Suprapubic skin (tissue), 4 donors: Measurements from ENCODE around the gene KLHL12. TPM values are rescaled to one million over a fixed set of nuclear protein-coding genes. Genes with fewer than 3 reads are reported as not detected.
"Not testable (repeated sequence)": the region's sequence is repeated elsewhere in the genome, so short reads cannot be mapped to it uniquely, and the experiment has no call there.

ENCODE experiments used
- DNase-seq, 2 donors: peaks; one replicate each; pipeline ENCODE4 v3.0.0-alpha.2; 2019; ENCODE audit warnings: low spot score in 2 of 2
- H3K27ac ChIP-seq: fragments of 200-600 bp; sonication (generic); one replicate; pipeline ENCODE4 v1.5.1; 2019
- H3K27me3 ChIP-seq: fragments of 200-600 bp; sonication (generic); one replicate; pipeline ENCODE4 v1.5.1; 2019
- H3K36me3 ChIP-seq: fragments of 200-600 bp; sonication (generic); one replicate; pipeline ENCODE4 v1.5.1; 2019
- H3K4me1 ChIP-seq: fragments of 200-600 bp; sonication (generic); one replicate; pipeline ENCODE4 v1.5.1; 2019
- H3K4me3 ChIP-seq: fragments of 200-600 bp; sonication (generic); one replicate; pipeline ENCODE4 v1.5.1; 2019; ENCODE audit warnings: mild to moderate bottlenecking
- H3K9me3 ChIP-seq: fragments of 200-600 bp; sonication (generic); one replicate; pipeline ENCODE4 v1.5.1; 2019
- CTCF ChIP-seq, 2 donors: fragments of 200-600 bp in 1 of 2; fragments of 450-650 bp in 1 of 2; sonication (generic) in 1 of 2; IDR thresholded peaks; one replicate each; pipeline ENCODE4 v1.5.1; 2016 to 2019; ENCODE audit warnings: antibody characterized with exemption in 2 of 2, mild to moderate bottlenecking in 1 of 2, moderate library complexity in 1 of 2
- EP300 ChIP-seq: sonication (generic); formaldehyde crosslinking; IDR thresholded peaks from one replicate; pipeline ENCODE4 v1.6.1; 2017; ENCODE audit warnings: antibody characterized with exemption
- POLR2A ChIP-seq, 2 donors: fragments of 450-650 bp; IDR thresholded peaks; one replicate each; pipeline ENCODE4 v1.6.1; 2017; ENCODE audit warnings: antibody characterized with exemption in 2 of 2, mild to moderate bottlenecking in 2 of 2, moderate library complexity in 2 of 2
- POLR2AphosphoS5 ChIP-seq, 3 donors: sonication (generic); formaldehyde crosslinking; IDR thresholded peaks; one replicate each; pipeline ENCODE4 v1.6.1; 2017; ENCODE audit warnings: antibody characterized with exemption in 3 of 3
- WGBS: methylation state at CpG from one replicate; pipeline ENCODE4 v1.1.5; 2018; 5-methylcytosine and 5-hydroxymethylcytosine counted together
- total RNA-seq, 4 donors: library from RNA; depleted of rRNA; stranded (reverse); fragments of >200 nt; gene quantifications; one replicate each; pipeline ENCODE4 v1.1.0, GENCODE V29; 2016

The KLHL12 gene
- total RNA-seq, 4 donors from 2014 or later, result 13.4 to 19.6 (median 15.1) TPM

- no peak overlapping the region for H3K4me3 ChIP-seq
- H3K27ac ChIP-seq, result no peak overlapping the region
- DNase-seq, result no peak
- peaks cover 12% of the 10 kb centered on the region for H3K4me1 ChIP-seq
- no peaks in the 10 kb centered on the region for H3K9me3 ChIP-seq
- no peaks in the 10 kb centered on the region for H3K27me3 ChIP-seq
- peaks cover 10% of the 10 kb centered on the region for H3K36me3 ChIP-seq
- WGBS, result 73% methylated on average over 3 of the region's 3 CpGs
- TF ChIP-seq EP300, result no peak
These were observed 8.8 kb upstream of the KLHL12 start for GRCh38 chr1:202935844-202936243.

- Histone ChIP-seq H3K36me3 (no peaks in the 10 kb centered on the region), H3K27ac (no peak overlapping the region), H3K9me3 (no peaks in the 10 kb centered on the region), H3K4me1 (peaks cover 12% of the 10 kb centered on the region), H3K4me3 (no peak overlapping the region), H3K27me3 (no peaks in the 10 kb centered on the region)
- DNase-seq, result no peak
- WGBS, result 90% methylated on average over 3 of the region's 3 CpGs
- no peak for TF ChIP-seq EP300
- TF ChIP-seq POLR2AphosphoS5 (IDR thresholded peaks at IDR 0.05), result no peak
- no peak for TF ChIP-seq CTCF (IDR thresholded peaks at IDR 0.05)
- TF ChIP-seq POLR2A (IDR thresholded peaks at IDR 0.05), result no peak
These were observed 7.7 kb upstream of the KLHL12 start for GRCh38 chr1:202934755-202935154.

- H3K9me3 ChIP-seq, result no peaks in the 10 kb centered on the region
- H3K4me1 ChIP-seq, result no peaks in the 10 kb centered on the region
- no peaks in the 10 kb centered on the region for H3K36me3 ChIP-seq
- no peaks in the 10 kb centered on the region for H3K27me3 ChIP-seq
- 97% methylated on average over 2 of the region's 2 CpGs for WGBS
- H3K27ac ChIP-seq, result no peak overlapping the region
- TF ChIP-seq POLR2AphosphoS5 (IDR thresholded peaks at IDR 0.05), result no peak
- no peak for TF ChIP-seq POLR2A (IDR thresholded peaks at IDR 0.05)
- no peak for TF ChIP-seq EP300
- TF ChIP-seq CTCF (IDR thresholded peaks at IDR 0.05), result no peak
- no peak for DNase-seq
- no peak overlapping the region for H3K4me3 ChIP-seq
These were observed 5.4 kb upstream of the KLHL12 start for GRCh38 chr1:202932476-202932875.

- Histone ChIP-seq H3K4me3 (no peak overlapping the region), H3K36me3 (peaks cover 14% of the 10 kb centered on the region), H3K27me3 (no peaks in the 10 kb centered on the region), H3K9me3 (no peaks in the 10 kb centered on the region), H3K4me1 (peaks cover 15% of the 10 kb centered on the region), H3K27ac (no peak overlapping the region)
- 77% methylated on average over 3 of the region's 3 CpGs for WGBS
- DNase-seq, result no peak
- no peak for TF ChIP-seq POLR2AphosphoS5 (IDR thresholded peaks at IDR 0.05)
- TF ChIP-seq CTCF (IDR thresholded peaks at IDR 0.05), result no peak
- TF ChIP-seq POLR2A (IDR thresholded peaks at IDR 0.05), result no peak
- TF ChIP-seq EP300, result no peak
These were observed 3.5 kb downstream of the KLHL12 start for GRCh38 chr1:202923533-202923932.

GRCh38 chr1:202919615-202920014, 7.4 kb downstream of the KLHL12 start:
- H3K27ac ChIP-seq, result no peak overlapping the region
- H3K9me3 ChIP-seq, result no peaks in the 10 kb centered on the region
- DNase-seq, result no peak
- H3K36me3 ChIP-seq, result peaks cover 53% of the 10 kb centered on the region
- peaks cover 8% of the 10 kb centered on the region for H3K4me1 ChIP-seq
- TF ChIP-seq EP300 (no peak), POLR2AphosphoS5 (IDR thresholded peaks at IDR 0.05) (no peak), POLR2A (IDR thresholded peaks at IDR 0.05) (no peak), CTCF (IDR thresholded peaks at IDR 0.05) (no peak)
- H3K27me3 ChIP-seq, result no peaks in the 10 kb centered on the region
- H3K4me3 ChIP-seq, result no peak overlapping the region

- Histone ChIP-seq H3K27me3 (no peaks in the 10 kb centered on the region), H3K36me3 (peaks cover 81% of the 10 kb centered on the region), H3K27ac (no peak overlapping the region), H3K4me1 (no peaks in the 10 kb centered on the region), H3K4me3 (no peak overlapping the region), H3K9me3 (no peaks in the 10 kb centered on the region)
- DNase-seq, result no peak
- TF ChIP-seq CTCF (IDR thresholded peaks at IDR 0.05) (no peak), POLR2A (IDR thresholded peaks at IDR 0.05) (no peak), POLR2AphosphoS5 (IDR thresholded peaks at IDR 0.05) (no peak)
These were observed 11.9 kb downstream of the KLHL12 start for GRCh38 chr1:202915146-202915545.

GRCh38 chr1:202912476-202912875, 14.6 kb downstream of the KLHL12 start:
- DNase-seq, H3K27ac ChIP-seq, H3K4me1 ChIP-seq, H3K27me3 ChIP-seq, H3K9me3 ChIP-seq, H3K4me3 ChIP-seq: not testable (repeated sequence)
- WGBS, result 79% methylated on average over 4 of the region's 4 CpGs
- H3K36me3 ChIP-seq, result peaks cover 83% of the 10 kb centered on the region
